ENCODE results near the gene IQCF6.

- TF ChIP-seq CTCF (optimal IDR thresholded peaks at IDR 0.05 in 1 of 3, IDR thresholded peaks at IDR 0.05 in 1 of 3, conservative IDR thresholded peaks at IDR 0.05 in 1 of 3; ENCODE audit: extremely low read depth in 1 of 3, insufficient read depth in 2 of 3, low read length in 3 of 3) (no peak), EZH2 (IDR thresholded peaks at IDR 0.05; ENCODE audit: low read length) (no peak)
These were observed 49.9 kb downstream of the IQCF6 start for GRCh38 chr3:51729042-51729633.

All from keratinocyte (primary cell).